WI38 (cell line): ENCODE results near the gene SLC44A4.

ENCODE experiments used
- H3K4me3 ChIP-seq: 2 replicates; pipeline ENCODE4 v1.5.1; 2011; ENCODE audit warnings: low read depth, mild to moderate bottlenecking, control low read depth, low read length
- TF ChIP-seq, protein P1 (sequence below): IDR thresholded peaks from 2 replicates; pipeline ENCODE4 v1.5.1; 2012; ENCODE audit warnings: low read depth, mild to moderate bottlenecking, control low read depth, low read length

The SLC44A4 gene

GRCh38 chr6:31877651-31878161, 1.1 kb downstream of the SLC44A4 start:
- no peak overlapping the region for H3K4me3 ChIP-seq
- TF ChIP-seq, protein P1, sequence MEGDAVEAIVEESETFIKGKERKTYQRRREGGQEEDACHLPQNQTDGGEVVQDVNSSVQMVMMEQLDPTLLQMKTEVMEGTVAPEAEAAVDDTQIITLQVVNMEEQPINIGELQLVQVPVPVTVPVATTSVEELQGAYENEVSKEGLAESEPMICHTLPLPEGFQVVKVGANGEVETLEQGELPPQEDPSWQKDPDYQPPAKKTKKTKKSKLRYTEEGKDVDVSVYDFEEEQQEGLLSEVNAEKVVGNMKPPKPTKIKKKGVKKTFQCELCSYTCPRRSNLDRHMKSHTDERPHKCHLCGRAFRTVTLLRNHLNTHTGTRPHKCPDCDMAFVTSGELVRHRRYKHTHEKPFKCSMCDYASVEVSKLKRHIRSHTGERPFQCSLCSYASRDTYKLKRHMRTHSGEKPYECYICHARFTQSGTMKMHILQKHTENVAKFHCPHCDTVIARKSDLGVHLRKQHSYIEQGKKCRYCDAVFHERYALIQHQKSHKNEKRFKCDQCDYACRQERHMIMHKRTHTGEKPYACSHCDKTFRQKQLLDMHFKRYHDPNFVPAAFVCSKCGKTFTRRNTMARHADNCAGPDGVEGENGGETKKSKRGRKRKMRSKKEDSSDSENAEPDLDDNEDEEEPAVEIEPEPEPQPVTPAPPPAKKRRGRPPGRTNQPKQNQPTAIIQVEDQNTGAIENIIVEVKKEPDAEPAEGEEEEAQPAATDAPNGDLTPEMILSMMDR, result no peak

DNA sequence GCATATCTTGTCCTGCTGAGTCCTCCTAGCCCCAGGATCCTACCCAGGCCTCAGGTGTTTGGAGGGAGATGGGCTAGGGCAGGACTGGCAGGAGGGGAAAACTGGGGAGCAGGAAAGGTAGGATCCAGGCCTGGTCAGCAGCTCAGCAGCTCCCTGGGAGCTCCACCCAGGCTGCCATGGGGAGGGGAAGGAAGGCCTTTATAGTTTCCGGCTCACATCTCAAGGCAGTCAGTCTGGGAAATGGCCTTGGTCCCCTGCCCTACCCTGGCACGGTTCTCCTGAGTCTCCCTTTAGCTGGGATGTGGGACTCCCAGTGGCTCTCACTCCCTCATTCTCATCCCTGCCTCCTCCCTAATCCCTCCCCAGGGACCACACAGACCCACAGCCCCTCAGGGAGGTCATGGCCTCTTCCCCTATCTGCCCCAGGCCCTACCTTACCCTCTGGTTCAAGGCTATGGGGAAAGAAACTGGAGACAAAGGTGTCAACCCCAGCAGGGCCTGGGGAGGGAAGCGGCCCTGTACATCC, 1.6 kb downstream of the SLC44A4 start:
- TF ChIP-seq, protein P1, result no peak
- H3K4me3 ChIP-seq, result no peak overlapping the region

GRCh38 chr6:31876357-31876756, 2.4 kb downstream of the SLC44A4 start:
- H3K4me3 ChIP-seq, result no peak overlapping the region
- TF ChIP-seq, protein P1, result no peak

- TF ChIP-seq, protein P1, result no peak
- H3K4me3 ChIP-seq, result no peak overlapping the region
These were observed 2.9 kb downstream of the SLC44A4 start for GRCh38 chr6:31875877-31876276.

- H3K4me3 ChIP-seq, result no peak overlapping the region
These were observed 3.8 kb downstream of the SLC44A4 start for GRCh38 chr6:31874836-31875572.

GRCh38 chr6:31874084-31874670, 4.6 kb downstream of the SLC44A4 start:
- TF ChIP-seq, protein P1, result no peak
- H3K4me3 ChIP-seq, result no peak overlapping the region

More at GRCh38 chr6:31874836-31875572, 3.8 kb downstream of the SLC44A4 start:
- TF ChIP-seq, protein P1, result no peak
